GM12878 (cell line): ENCODE measurements around the gene ORM2. TPM values are rescaled to one million over a fixed set of nuclear protein-coding genes. Genes with fewer than 3 reads are reported as not detected.

ENCODE experiments used
- ATAC-seq: fragments of 200-7000 bp; cut with Tn5 transposase; 3 replicates; pipeline ENCODE4 v1.9.1; 2020; ENCODE audit warnings: mild to moderate bottlenecking, moderate library complexity
- BruUV-seq: library from RNA; stranded (reverse); fragments of 400-500 nt; replicated peaks from 2 replicates; lab custom pipeline; 2021; lab: Mats Ljungman, UMichigan
- CTCF ChIA-PET: fragments of 300-600 bp; sonication (Branson Sonifier 250); formaldehyde crosslinking; extraction: SDS; loops from one replicate; lab custom pipeline; 2021; ENCODE audit warnings: inconsistent platforms; lab: Yijun Ruan, JAX
- POLR2A ChIA-PET: fragments of 350-600 bp; formaldehyde crosslinking; extraction: SDS; loops from one replicate; lab custom pipeline; 2021; ENCODE audit warnings: inconsistent platforms; lab: Charles Lee
- RAD21 ChIA-PET: fragments of 300-600 bp; sonication (Branson Sonifier 250); formaldehyde crosslinking; loops from one replicate; lab custom pipeline; 2023; ENCODE audit warnings: antibody characterized with exemption; ENCODE audit not compliant: unreplicated experiment; lab: Charles Lee
- SMC1A ChIA-PET: fragments of 300-600 bp; sonication (Branson Sonifier 250); formaldehyde crosslinking; loops from one replicate; lab custom pipeline; 2023; ENCODE audit not compliant: unreplicated experiment, uncharacterized antibody; lab: Charles Lee
- DNase-seq: peaks from one replicate; pipeline ENCODE4 v3.0.0-alpha.2; 2011; ENCODE audit warnings: low read depth, low spot score
- FAIRE-seq: peaks from 3 replicates; lab custom pipeline; 2011; peaks lifted over from hg19 to GRCh38; lab: Jason Lieb, UNC
- H2AFZ ChIP-seq: 2 replicates; pipeline ENCODE4 v1.6.0; 2011; ENCODE audit warnings: low read depth, low read length, control low read depth; ENCODE audit not compliant: control insufficient read depth
- H3K27ac ChIP-seq: 2 replicates; pipeline ENCODE4 v1.5.1; 2011; ENCODE audit warnings: control low read depth; ENCODE audit not compliant: control insufficient read depth, insufficient read depth
- H3K27me3 ChIP-seq, 2 experiments: replicated peaks in 1 of 2; 2 replicates each; pipeline versions ENCODE4 v1.6.0 to v1.6.1; 2011; ENCODE audit warnings: low read length in 1 of 2; ENCODE audit not compliant: control insufficient read depth in 2 of 2, insufficient read depth in 2 of 2
- H3K36me3 ChIP-seq, 2 experiments: 2 replicates each; pipeline ENCODE4 v1.5.1; 2011; ENCODE audit warnings: low read length in 1 of 2; ENCODE audit not compliant: control insufficient read depth in 2 of 2, insufficient read depth in 2 of 2
- H3K4me1 ChIP-seq: 2 replicates; pipeline ENCODE4 v1.6.1; 2011; ENCODE audit warnings: mild to moderate bottlenecking, low read length, moderate library complexity, mixed read lengths; ENCODE audit not compliant: control insufficient read depth, insufficient read depth
- H3K4me2 ChIP-seq: 2 replicates; pipeline ENCODE4 v1.6.0; 2011; ENCODE audit warnings: control low read depth; ENCODE audit not compliant: control insufficient read depth, insufficient read depth
- H3K4me3 ChIP-seq: fragments of 200-600 bp; sonication (generic); 2 replicates; pipeline ENCODE4 v1.5.1; 2016
- H3K79me2 ChIP-seq: 2 replicates; pipeline ENCODE4 v1.6.0; 2011; ENCODE audit warnings: low read length; ENCODE audit not compliant: control insufficient read depth, insufficient read depth
- H3K9ac ChIP-seq: 2 replicates; pipeline ENCODE4 v1.8.0; 2011; ENCODE audit warnings: low read length, control low read depth, mixed read lengths; ENCODE audit not compliant: control insufficient read depth, insufficient read depth
- H3K9me3 ChIP-seq: replicated peaks from 3 replicates; pipeline ENCODE4 v1.5.1; 2011; ENCODE audit warnings: mild to moderate bottlenecking, low read length; ENCODE audit not compliant: control insufficient read depth, insufficient read depth
- H4K20me1 ChIP-seq: 2 replicates; pipeline ENCODE4 v1.6.0; 2011; ENCODE audit not compliant: control insufficient read depth, insufficient read depth
- BACH1 ChIP-seq: fragments of 450-650 bp; IDR thresholded peaks from 2 replicates; pipeline ENCODE4 v1.6.1; 2017; ENCODE audit warnings: mild to moderate bottlenecking, borderline replicate concordance
- CHD1 ChIP-seq: IDR thresholded peaks from 2 replicates; pipeline ENCODE4 v1.6.1; 2012; ENCODE audit warnings: low read depth, low read length, improper control_type of control experiment
- CHD2 ChIP-seq: IDR thresholded peaks from 2 replicates; pipeline ENCODE4 v1.6.1; 2011; ENCODE audit warnings: low read depth, low read length, improper control_type of control experiment, borderline replicate concordance
- E4F1 ChIP-seq: fragments of 450-650 bp; IDR thresholded peaks from 2 replicates; pipeline ENCODE4 v1.6.1; 2018; ENCODE audit warnings: borderline replicate concordance, mild to moderate bottlenecking; ENCODE audit not compliant: partially characterized antibody
- HCFC1 ChIP-seq: fragments of 150-350 bp; IDR thresholded peaks from 2 replicates; pipeline ENCODE4 v1.6.1; 2014; ENCODE audit warnings: low read length
- KDM1A ChIP-seq: fragments of 200-600 bp; sonication (generic); IDR thresholded peaks from 2 replicates; pipeline ENCODE4 v1.6.1; 2016; ENCODE audit warnings: borderline replicate concordance
- MYC ChIP-seq: IDR thresholded peaks from 2 replicates; pipeline ENCODE4 v1.6.1; 2011; ENCODE audit warnings: mild to moderate bottlenecking, low read length, moderate library complexity, inconsistent platforms; ENCODE audit not compliant: insufficient read depth, insufficient replicate concordance, insufficient read length, severe bottlenecking
- NKRF ChIP-seq: fragments of 450-650 bp; conservative IDR thresholded peaks from 2 replicates; pipeline ENCODE4 v1.6.1; 2017; ENCODE audit warnings: mild to moderate bottlenecking, moderate library complexity
- RELB ChIP-seq: fragments of 450-650 bp; IDR thresholded peaks from 2 replicates; pipeline ENCODE4 v1.6.1; 2017; ENCODE audit warnings: low read depth, mild to moderate bottlenecking, moderate library complexity
- RUNX3 ChIP-seq: IDR thresholded peaks from 2 replicates; pipeline ENCODE4 v1.6.1; 2012; ENCODE audit warnings: low read length, inconsistent platforms
- SIX5 ChIP-seq: IDR thresholded peaks from 2 replicates; pipeline ENCODE4 v1.6.1; 2011; ENCODE audit warnings: mild to moderate bottlenecking, low read depth, low read length, moderate library complexity; ENCODE audit not compliant: severe bottlenecking
- SMAD5 ChIP-seq: IDR thresholded peaks from 2 replicates; pipeline ENCODE4 v1.6.1; 2016; ENCODE audit warnings: antibody characterized with exemption, low read depth
- SMC3 ChIP-seq: IDR thresholded peaks from 2 replicates; pipeline ENCODE4 v1.6.1; 2011; ENCODE audit warnings: low read length, improper control_type of control experiment, borderline replicate concordance
- SPI1 ChIP-seq: IDR thresholded peaks from 2 replicates; pipeline ENCODE4 v1.6.1; 2011; ENCODE audit warnings: low read depth, mild to moderate bottlenecking, low read length, moderate library complexity, borderline replicate concordance; ENCODE audit not compliant: insufficient read depth
- SREBF1 ChIP-seq: IDR thresholded peaks from 2 replicates; pipeline ENCODE4 v1.6.1; 2012; ENCODE audit warnings: mild to moderate bottlenecking, low read length
- ZZZ3 ChIP-seq: IDR thresholded peaks from 2 replicates; pipeline ENCODE4 v1.6.1; 2011; ENCODE audit warnings: low read depth; ENCODE audit not compliant: control insufficient read depth, insufficient read length
- WGBS: methylation state at CpG from one replicate; pipeline ENCODE4 v1.1.6; 2016; ENCODE audit warnings: low lambda C conversion rate; ENCODE audit not compliant: insufficient replicate concordance, insufficient coverage; ENCODE audit errors: missing lambda C conversion rate; 5-methylcytosine and 5-hydroxymethylcytosine counted together
- in situ Hi-C: fragments of 300-500 bp; cut with MboI; formaldehyde crosslinking; loops from 9 replicates; pipeline ENCODE4 v1.14.3; 2018; ENCODE audit warnings: mixed read lengths
- intact Hi-C: fragments of 100-400 bp; cut with micrococcal nuclease; formaldehyde crosslinking; loops from one replicate; pipeline ENCODE4 v1.14.2; 2022; ENCODE audit not compliant: unreplicated experiment
- polyA plus RNA-seq, 11 experiments: library from polyadenylated mRNA; depleted of rRNA in 4 of 11; unstranded in 6 of 11; stranded (reverse) in 5 of 11; fragments of >200 nt; fragmentation: Nextera tagmentation in 4 of 11; fragmentation: Illumina TruSeq in 1 of 11; extraction: Ambion mirVana in 4 of 11; extraction: Trizol in 1 of 11; gene quantifications; 1 replicate in 1 of 11; 2 replicates in 10 of 11; pipeline versions ENCODE4 v1.2.1 to v1.2.3, GENCODE V29; 2011 to 2016; ENCODE audit warnings: inconsistent platforms in 2 of 11, missing spikeins in 2 of 11, low read depth in 1 of 11
- total RNA-seq, 4 experiments: library from RNA; depleted of rRNA in 3 of 4; stranded (reverse); fragments of >200 nt in 3 of 4; fragmentation: Illumina TruSeq in 1 of 4; extraction: Trizol in 1 of 4; gene quantifications; 2 replicates each; pipeline versions ENCODE4 v1.2.1 to v1.2.3, GENCODE V29; 2013 to 2021

Gene ORM2
- total and polyA plus RNA-seq, 10 of the 15 experiments (the other 5 are each of a cell fraction or from before 2014, with no cell fraction given), result 0.64 TPM; not detected in 9

GRCh38 chr9:114285166-114285867 is 44.4 kb upstream of the ORM2 start (continued):
- TF ChIP-seq NKRF (no peak), E4F1 (no peak), SREBF1 (no peak)

- Histone ChIP-seq H3K36me3 (no peaks in the 10 kb centered on the region), H3K4me2 (no peak overlapping the region), H3K27ac (no peak overlapping the region), H3K4me3 (no peak overlapping the region), H3K27me3 (peaks cover 0 to 1% of the 10 kb centered on the region in 2 experiments; a peak in 1 of 4 replicates), H3K9me3 (no peaks in the 10 kb centered on the region), H3K79me2 (no peaks in the 10 kb centered on the region), H3K4me1 (no peaks in the 10 kb centered on the region), H2AFZ (no peak overlapping the region), H4K20me1 (0 out of 2 replicates have a peak, but pooled peaks cover 2% of the 10 kb centered on the region), H3K9ac (no peak overlapping the region)
- in situ Hi-C loops, result loop anchor here (10.0 to 25.0 kb wide), 2 partner anchors 131 to 199 kb away; partner anchors contain the start of genes AMBP, COL27A1 and KIF12
- CTCF ChIA-PET, result no interaction called here
- intact Hi-C loops, result no loop called here
- RAD21 ChIA-PET, result no interaction called here
- SMC1A ChIA-PET, result no interaction called here
- FAIRE-seq, result no peak
- no TSS peak for BruUV-seq
- POLR2A ChIA-PET, result no interaction called here
- ATAC-seq, result no peak
- WGBS, result 24% methylated on average over 10 of the region's 10 CpGs
- no peak for DNase-seq
- TF ChIP-seq HCFC1, result no peak
- TF ChIP-seq SIX5, result no peak
- no peak for TF ChIP-seq ZZZ3
- no peak for TF ChIP-seq RUNX3
- no peak for TF ChIP-seq BACH1
- no peak for TF ChIP-seq CHD1
- TF ChIP-seq KDM1A, result no peak
- TF ChIP-seq CHD2, result no peak
- TF ChIP-seq SPI1, result no peak
- TF ChIP-seq RELB, result no peak
- no peak for TF ChIP-seq MYC
- no peak for TF ChIP-seq SMAD5
- TF ChIP-seq SMC3, result no peak
Observed at GRCh38 chr9:114286146-114286679, 43.5 kb upstream of the ORM2 start.
